Stimulated activated CD4-positive, alpha-beta T cell treated with anti-CD3 and anti-CD28 coated beads, TNF-alpha, amount 100 ng/mL, for 1 hour (primary cell): ENCODE results near the gene NCKAP1.
"Not testable (repeated sequence)": the region's sequence is repeated elsewhere in the genome, so short reads cannot be mapped to it uniquely, and the experiment has no call there.

Experiments
- DNase-seq, 3 donors: peaks; one replicate each; pipeline ENCODE4 v3.0.0-alpha.2; 2020; ENCODE audit warnings: low read depth in 3 of 3, low spot score in 1 of 3

Gene NCKAP1

GRCh38 chr2:182880100-182880499, 158.2 kb downstream of the NCKAP1 start:
- DNase-seq = not testable (repeated sequence)

- DNase-seq = not testable (repeated sequence)
These were observed 161.6 kb downstream of the NCKAP1 start for GRCh38 chr2:182876653-182877052.

DNA sequence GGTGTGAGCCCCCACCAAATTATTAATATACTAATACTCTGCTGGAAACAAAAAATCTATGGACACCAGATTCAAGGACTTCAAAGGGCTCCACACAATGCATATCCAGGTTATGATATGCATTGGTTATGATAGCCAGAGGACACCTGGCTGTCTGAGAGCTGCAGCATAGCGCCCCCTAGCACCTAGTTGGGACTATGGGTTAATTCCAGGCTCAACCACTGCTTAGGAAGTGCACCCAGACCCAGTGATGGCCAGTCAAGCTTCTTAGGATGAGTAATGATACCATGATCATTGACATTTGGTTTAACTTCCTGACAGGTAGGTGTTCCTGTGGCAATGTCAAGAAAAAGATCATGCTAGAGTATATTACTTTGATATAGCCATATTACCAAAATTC, 168.0 kb downstream of the NCKAP1 start:
- no peak for DNase-seq

DNA sequence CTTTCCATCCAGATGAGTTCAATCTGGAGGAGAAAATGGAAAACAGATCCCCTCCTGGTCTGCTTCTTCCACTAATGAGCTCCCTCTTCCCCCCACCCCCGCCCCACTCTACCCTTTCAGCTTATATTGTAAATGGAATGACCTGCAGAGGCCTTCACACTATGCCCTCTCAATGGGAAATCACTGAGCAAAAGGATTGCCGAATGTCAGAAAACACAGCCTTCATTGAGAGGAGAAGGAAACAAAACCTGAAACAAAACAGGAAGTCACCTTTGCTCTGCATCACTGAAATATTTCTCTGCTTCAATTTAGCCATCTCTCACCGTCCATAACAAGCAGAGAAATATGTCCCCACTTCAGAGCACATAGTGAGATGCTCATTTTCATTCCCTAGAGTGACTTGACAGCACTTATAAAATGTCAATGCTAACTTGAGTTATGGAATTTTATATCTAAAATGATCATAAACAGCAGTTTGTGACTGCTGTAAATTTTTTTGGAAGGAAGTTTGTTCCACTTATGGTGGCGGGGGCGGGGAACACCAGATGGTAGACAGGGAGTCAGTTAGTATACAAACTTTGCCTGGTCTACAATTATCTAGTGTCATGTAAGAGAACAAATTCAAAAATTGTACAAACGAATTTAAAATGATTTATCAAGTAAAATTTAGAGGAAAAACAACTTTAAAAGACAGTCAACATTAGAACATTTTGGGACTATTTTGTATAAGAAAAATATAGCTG, 170.0 kb downstream of the NCKAP1 start:
- no peak for DNase-seq

DNA sequence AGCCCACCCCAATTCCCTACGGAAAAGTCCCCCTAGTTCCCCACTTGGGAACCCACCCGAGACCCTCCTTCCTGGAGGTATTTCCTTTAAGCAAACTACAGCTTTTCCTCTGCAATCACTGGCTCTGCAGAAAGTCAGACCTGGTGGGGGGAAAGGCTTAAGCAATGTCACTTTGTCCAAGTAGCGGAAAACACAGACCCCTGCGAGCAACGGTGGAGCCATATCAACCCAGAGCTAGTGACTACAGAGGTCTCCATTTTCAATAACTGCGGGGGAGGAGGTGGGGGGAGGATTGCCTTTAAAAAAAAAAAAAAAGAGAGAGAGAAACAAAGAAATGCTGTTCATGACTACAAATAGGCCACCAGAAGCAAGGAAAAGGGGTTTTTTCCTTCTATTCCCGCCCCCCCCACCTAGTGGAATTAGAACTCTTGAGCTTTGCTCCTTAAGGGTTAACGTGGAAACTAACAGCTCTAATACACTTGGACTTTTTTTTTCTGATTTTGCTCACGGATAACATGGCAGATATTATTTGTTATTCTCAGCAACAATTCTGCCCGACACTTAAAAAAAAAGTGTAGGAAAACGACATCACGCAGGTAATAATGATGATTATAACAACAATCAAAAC, 170.7 kb downstream of the NCKAP1 start:
- DNase-seq = no peak

GRCh38 chr2:182866461-182867406, 171.5 kb downstream of the NCKAP1 start, which contains the start of gene FRZB:
Gene FRZB, minus strand, starts transcription at chr2:182866637. Its CDS starts 85 bp downstream, at chr2:182866552.
- no peak for DNase-seq

DNA sequence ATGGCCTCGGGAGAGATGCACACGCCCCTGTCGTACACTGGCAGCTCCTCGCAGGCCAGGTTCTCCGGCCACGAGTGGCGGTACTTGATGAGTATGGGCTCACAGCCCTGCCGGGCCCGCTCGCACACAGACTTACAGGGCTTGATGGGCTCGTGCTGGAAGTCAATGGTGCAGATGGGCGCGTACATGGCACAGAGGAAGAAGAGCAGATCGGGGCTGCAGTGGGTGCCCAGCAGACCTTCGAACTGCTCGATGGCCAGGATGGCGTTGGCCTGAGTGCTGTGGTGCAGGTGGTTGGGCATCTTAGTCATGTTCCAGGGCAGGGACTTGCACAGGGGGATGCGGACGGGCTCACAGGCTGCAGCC, 172.2 kb downstream of the NCKAP1 start:
- no peak for DNase-seq

- no peak for DNase-seq
These were observed 173.2 kb downstream of the NCKAP1 start for GRCh38 chr2:182864949-182865570.

- no peak for DNase-seq
These were observed 174.6 kb downstream of the NCKAP1 start for GRCh38 chr2:182863642-182864041.

GRCh38 chr2:182862091-182862490, 176.2 kb downstream of the NCKAP1 start:
- no peak for DNase-seq

- DNase-seq = no peak
These were observed 177.4 kb downstream of the NCKAP1 start for GRCh38 chr2:182860858-182861257.
